GM23338 (cell line): ENCODE measurements around the gene CDC42SE1. TPM values are rescaled to one million over a fixed set of nuclear protein-coding genes. Genes with fewer than 3 reads are reported as not detected.

Experiments used
- ATAC-seq: fragments of 200-7000 bp; cut with Tn5 transposase; 3 replicates; pipeline ENCODE4 v1.9.1; 2020
- DNase-seq: peaks from one replicate; pipeline ENCODE4 v3.0.0-alpha.2; 2015; ENCODE audit warnings: low spot score
- H2AFZ ChIP-seq: fragments of 200-600 bp; sonication (generic); 2 replicates; pipeline ENCODE4 v1.8.0; 2016; ENCODE audit warnings: antibody characterized with exemption, mild to moderate bottlenecking, moderate library complexity
- H3F3A ChIP-seq: fragments of 200-600 bp; sonication (generic); replicated peaks from 2 replicates; pipeline ENCODE4 v1.8.0; 2017; ENCODE audit warnings: antibody characterized with exemption, mixed run types, low read depth
- H3K27ac ChIP-seq: fragments of 200-600 bp; sonication (generic); 2 replicates; pipeline ENCODE4 v1.6.1; 2016; ENCODE audit warnings: low read depth
- H3K27me3 ChIP-seq: fragments of 200-600 bp; sonication (generic); 2 replicates; pipeline ENCODE4 v1.8.0; 2016; ENCODE audit warnings: mild to moderate bottlenecking, mixed run types, moderate library complexity; ENCODE audit not compliant: insufficient read depth
- H3K36me3 ChIP-seq: fragments of 200-600 bp; sonication (generic); 2 replicates; pipeline ENCODE4 v1.8.0; 2016; ENCODE audit warnings: mild to moderate bottlenecking; ENCODE audit not compliant: insufficient read depth
- H3K4me1 ChIP-seq: fragments of 200-600 bp; sonication (generic); 2 replicates; pipeline ENCODE4 v1.8.0; 2016; ENCODE audit warnings: mild to moderate bottlenecking, moderate library complexity; ENCODE audit not compliant: insufficient read depth
- H3K4me2 ChIP-seq: fragments of 200-600 bp; sonication (generic); 2 replicates; pipeline ENCODE4 v1.7.1; 2017; ENCODE audit warnings: mixed run types
- H3K4me3 ChIP-seq: fragments of 200-600 bp; sonication (generic); 2 replicates; pipeline ENCODE4 v1.6.1; 2016; ENCODE audit warnings: mixed run types
- H3K79me2 ChIP-seq: fragments of 200-600 bp; sonication (generic); replicated peaks from 2 replicates; pipeline ENCODE4 v1.8.0; 2017; ENCODE audit warnings: mild to moderate bottlenecking; ENCODE audit not compliant: insufficient read depth
- H3K9me2 ChIP-seq: fragments of 200-600 bp; sonication (generic); 2 replicates; pipeline ENCODE4 v1.8.0; 2017; ENCODE audit not compliant: insufficient read depth
- H4K20me1 ChIP-seq: fragments of 200-600 bp; sonication (generic); replicated peaks from 2 replicates; pipeline ENCODE4 v1.8.0; 2017; ENCODE audit warnings: mild to moderate bottlenecking; ENCODE audit not compliant: insufficient read depth
- H3K27ac Mint-ChIP-seq: 2 replicates; pipeline ENCODE4 v1.8.0; 2020; ENCODE audit warnings: inconsistent platforms, mild to moderate bottlenecking, moderate library complexity, mixed read lengths
- H3K27me3 Mint-ChIP-seq: 3 replicates; pipeline ENCODE4 v1.8.0; 2022; ENCODE audit warnings: low read depth, mild to moderate bottlenecking, moderate library complexity, mixed read lengths, inconsistent platforms; ENCODE audit not compliant: insufficient read depth, poor library complexity
- H3K36me3 Mint-ChIP-seq: 3 replicates; pipeline ENCODE4 v1.8.0; 2021; ENCODE audit warnings: low read depth, mild to moderate bottlenecking, inconsistent platforms, moderate library complexity, mixed read lengths
- H3K4me1 Mint-ChIP-seq: 3 replicates; pipeline ENCODE4 v1.8.0; 2020; ENCODE audit warnings: mild to moderate bottlenecking, inconsistent platforms, mixed read lengths
- H3K4me3 Mint-ChIP-seq: 3 replicates; pipeline ENCODE4 v1.8.0; 2021; ENCODE audit warnings: moderate library complexity, mild to moderate bottlenecking, inconsistent platforms, mixed read lengths
- H3K9me3 Mint-ChIP-seq: 3 replicates; pipeline ENCODE4 v1.8.0; 2020; ENCODE audit warnings: moderate library complexity, mild to moderate bottlenecking, inconsistent platforms, mixed read lengths
- CREB1 ChIP-seq: fragments of 250-450 bp; sonication (Bioruptor Pico); IDR thresholded peaks from 2 replicates; pipeline ENCODE4 v1.5.0; 2020; ENCODE audit warnings: low read depth, mild to moderate bottlenecking, moderate library complexity
- EZH2 ChIP-seq: fragments of 200-600 bp; sonication (generic); IDR thresholded peaks from one replicate; pipeline ENCODE4 v1.8.0; 2017; ENCODE audit warnings: antibody characterized with exemption, mild to moderate bottlenecking, low read depth; ENCODE audit not compliant: unreplicated experiment
- EZH2phosphoT487 ChIP-seq: fragments of 200-600 bp; sonication (generic); IDR thresholded peaks from one replicate; pipeline ENCODE4 v1.8.1; 2018; ENCODE audit warnings: antibody characterized with exemption; ENCODE audit not compliant: unreplicated experiment
- JUNB ChIP-seq: IDR thresholded peaks from one replicate; pipeline ENCODE4 v1.6.1; 2016; ENCODE audit warnings: antibody characterized with exemption; ENCODE audit not compliant: unreplicated experiment
- POLR2AphosphoS5 ChIP-seq: IDR thresholded peaks from 2 replicates; pipeline ENCODE4 v1.6.1; 2016; ENCODE audit warnings: antibody characterized with exemption, low read depth
- ZNF331 ChIP-seq: fragments of 250-450 bp; sonication (Bioruptor Pico); IDR thresholded peaks from 2 replicates; pipeline ENCODE4 v1.5.0; 2020; ENCODE audit warnings: low read depth, mild to moderate bottlenecking, moderate library complexity
- polyA plus RNA-seq: library from polyadenylated mRNA; unstranded; fragments of >200 nt; fragmentation: Nextera tagmentation; extraction: Ambion mirVana; gene quantifications from 2 replicates; pipeline ENCODE4 v1.2.1, GENCODE V29; 2016
- total RNA-seq: library from RNA; depleted of rRNA; stranded (reverse); fragments of >200 nt; shearing (Covaris generic); gene quantifications from 2 replicates; pipeline ENCODE4 v1.2.3, GENCODE V29; 2014
- TF ChIP-seq, protein P1 (sequence below), 2 experiments: fragments of 200-600 bp in 1 of 2; sonication (generic) in 1 of 2; conservative IDR thresholded peaks; 2 replicates each; pipeline versions ENCODE4 v1.5.1 to v1.6.1; 2016 to 2017; ENCODE audit warnings: antibody characterized with exemption in 2 of 2, low read depth in 2 of 2, mild to moderate bottlenecking in 2 of 2, moderate library complexity in 1 of 2
- TF ChIP-seq, protein P2 (sequence below): IDR thresholded peaks from 2 replicates; pipeline ENCODE4 v1.6.1; 2016; ENCODE audit warnings: antibody characterized with exemption

CDC42SE1 gene
- total and polyA plus RNA-seq, 2 experiments from 2014 or later = 18.3 to 49.1 TPM

DNA sequence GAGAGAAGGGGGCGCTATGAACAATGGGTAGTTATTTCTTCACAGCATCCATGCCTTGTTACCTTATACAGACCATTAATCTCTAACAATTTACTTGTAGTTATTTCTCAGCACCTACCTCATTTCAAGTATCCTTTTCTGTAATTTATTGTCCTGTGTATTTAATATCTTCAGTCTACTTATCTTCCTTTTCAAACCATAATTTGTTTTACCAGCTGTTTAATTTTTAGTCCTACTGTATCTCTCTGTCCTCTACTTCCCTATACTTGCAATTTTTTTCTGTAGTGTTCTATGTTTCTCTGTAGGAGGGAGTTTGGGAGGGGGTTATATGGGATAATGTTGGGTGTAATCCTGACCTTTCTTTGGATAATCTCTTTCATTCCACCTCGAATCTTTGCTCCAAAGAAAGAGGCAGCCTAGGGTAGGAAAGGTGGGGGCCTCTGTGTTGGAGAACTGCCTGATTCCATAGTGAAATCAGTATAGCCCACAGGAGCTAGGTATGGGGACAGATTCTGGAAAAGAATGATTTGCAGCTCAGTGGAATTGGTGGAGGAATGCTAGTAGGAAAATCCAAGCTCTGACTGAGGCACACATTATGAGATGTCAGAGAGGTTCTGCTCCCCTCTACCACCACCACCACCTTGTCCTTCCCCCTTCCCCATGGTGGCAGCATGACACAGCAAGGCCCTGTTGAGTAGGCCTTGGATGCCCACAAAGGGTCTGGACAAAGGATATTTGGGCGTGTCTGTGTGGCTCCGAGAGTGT, 1.4 kb upstream of the CDC42SE1 start:
- Mint-ChIP-seq H3K27me3 (peaks cover 19% of the 10 kb centered on the region), H3K4me1 (peaks cover 46% of the 10 kb centered on the region), H3K4me3 (peak overlapping the region; percentile 90), H3K9me3 (no peaks in the 10 kb centered on the region), H3K27ac (peak overlapping the region; percentile 93), H3K36me3 (peaks cover 36% of the 10 kb centered on the region)
- Histone ChIP-seq H3K4me3 (peak overlapping the region; percentile 72), H3K27ac (peak overlapping the region; percentile 86), H3K9me2 (no peaks in the 10 kb centered on the region), H3K27me3 (no peaks in the 10 kb centered on the region), H2AFZ (0 out of 2 replicates have a peak overlapping the region, but pooled peaks have one; percentile 33), H3K36me3 (peaks cover 3% of the 10 kb centered on the region; the same call in 1 of the 2 replicates), H4K20me1 (peaks cover 19% of the 10 kb centered on the region), H3F3A (peaks cover 10% of the 10 kb centered on the region; the same call in 1 of the 2 replicates), H3K4me1 (peaks cover 29% of the 10 kb centered on the region), H3K4me2 (peak overlapping the region; percentile 87), H3K79me2 (peaks cover 90% of the 10 kb centered on the region)
- ATAC-seq (no peak), DNase-seq (no peak)
- TF ChIP-seq, protein P1, sequence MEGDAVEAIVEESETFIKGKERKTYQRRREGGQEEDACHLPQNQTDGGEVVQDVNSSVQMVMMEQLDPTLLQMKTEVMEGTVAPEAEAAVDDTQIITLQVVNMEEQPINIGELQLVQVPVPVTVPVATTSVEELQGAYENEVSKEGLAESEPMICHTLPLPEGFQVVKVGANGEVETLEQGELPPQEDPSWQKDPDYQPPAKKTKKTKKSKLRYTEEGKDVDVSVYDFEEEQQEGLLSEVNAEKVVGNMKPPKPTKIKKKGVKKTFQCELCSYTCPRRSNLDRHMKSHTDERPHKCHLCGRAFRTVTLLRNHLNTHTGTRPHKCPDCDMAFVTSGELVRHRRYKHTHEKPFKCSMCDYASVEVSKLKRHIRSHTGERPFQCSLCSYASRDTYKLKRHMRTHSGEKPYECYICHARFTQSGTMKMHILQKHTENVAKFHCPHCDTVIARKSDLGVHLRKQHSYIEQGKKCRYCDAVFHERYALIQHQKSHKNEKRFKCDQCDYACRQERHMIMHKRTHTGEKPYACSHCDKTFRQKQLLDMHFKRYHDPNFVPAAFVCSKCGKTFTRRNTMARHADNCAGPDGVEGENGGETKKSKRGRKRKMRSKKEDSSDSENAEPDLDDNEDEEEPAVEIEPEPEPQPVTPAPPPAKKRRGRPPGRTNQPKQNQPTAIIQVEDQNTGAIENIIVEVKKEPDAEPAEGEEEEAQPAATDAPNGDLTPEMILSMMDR (conservative IDR thresholded peaks at IDR 0.05; ENCODE audit: low read depth in 2 of 2) = peak in 1 of 2 experiments; percentile 24; a peak in 1 of 4 replicates
- TF ChIP-seq EZH2 (no peak), CREB1 (no peak), EZH2phosphoT487 (no peak), JUNB (no peak)

DNA sequence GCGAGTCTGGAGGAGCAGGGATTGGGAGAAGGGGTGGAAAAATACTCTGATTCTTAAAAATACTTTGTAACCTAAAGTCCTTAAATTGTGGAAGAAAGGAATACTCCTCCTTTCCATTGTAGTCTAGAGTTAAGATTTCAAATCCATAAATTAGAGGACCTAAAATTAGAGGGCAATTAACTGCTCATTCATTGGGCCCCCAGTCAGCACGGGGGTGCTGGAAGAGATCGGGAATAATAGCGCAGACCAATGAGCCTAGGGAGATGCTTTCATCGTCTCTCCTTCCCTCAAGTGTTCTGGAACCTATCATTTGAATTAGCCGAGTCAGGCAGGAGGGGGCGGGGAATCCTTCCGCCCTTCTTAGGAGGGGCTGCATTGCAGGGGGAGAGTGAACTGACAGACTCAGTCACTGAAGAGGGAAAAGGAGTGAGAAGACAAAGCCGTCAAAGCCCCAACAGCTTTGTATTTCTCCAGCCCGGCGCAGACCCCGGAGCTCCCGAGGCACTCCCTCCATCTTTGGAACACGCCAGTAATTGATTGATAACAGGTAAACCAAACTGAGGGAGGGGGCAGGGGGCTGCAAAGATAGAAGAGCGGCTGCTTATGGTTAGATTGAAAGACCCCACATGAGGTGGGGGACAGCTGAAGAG, 710 bp upstream of the CDC42SE1 start, which contains the start of gene MLLT11:
Gene MLLT11 (plus strand): TSS at position 391 of the 650 bp plus-strand sequence. CDS start 6,828 bp downstream, outside the sequence.
- Histone ChIP-seq H3K4me1 (peaks cover 29% of the 10 kb centered on the region), H4K20me1 (peaks cover 19% of the 10 kb centered on the region), H3K27ac (peak within 1 kb of the TSS; percentile 86), H3K79me2 (peaks cover 87% of the 10 kb centered on the region), H3K36me3 (peaks cover 8% of the 10 kb centered on the region), H3F3A (peaks cover 17% of the 10 kb centered on the region; the same call in 1 of the 2 replicates), H3K4me3 (peak within 1 kb of the TSS; percentile 72), H3K9me2 (no peaks in the 10 kb centered on the region), H3K27me3 (no peaks in the 10 kb centered on the region), H3K4me2 (peak within 1 kb of the TSS; percentile 87), H2AFZ (peak within 1 kb of the TSS; percentile 72; the same call in 1 of the 2 replicates)
- H3K36me3 Mint-ChIP-seq = peaks cover 39% of the 10 kb centered on the region
- H3K4me3 Mint-ChIP-seq = peak within 1 kb of the TSS; percentile 90
- ATAC-seq (peak; percentile 68), DNase-seq (peak; percentile 94)
- no peaks in the 10 kb centered on the region for H3K9me3 Mint-ChIP-seq
- TF ChIP-seq, protein P2, sequence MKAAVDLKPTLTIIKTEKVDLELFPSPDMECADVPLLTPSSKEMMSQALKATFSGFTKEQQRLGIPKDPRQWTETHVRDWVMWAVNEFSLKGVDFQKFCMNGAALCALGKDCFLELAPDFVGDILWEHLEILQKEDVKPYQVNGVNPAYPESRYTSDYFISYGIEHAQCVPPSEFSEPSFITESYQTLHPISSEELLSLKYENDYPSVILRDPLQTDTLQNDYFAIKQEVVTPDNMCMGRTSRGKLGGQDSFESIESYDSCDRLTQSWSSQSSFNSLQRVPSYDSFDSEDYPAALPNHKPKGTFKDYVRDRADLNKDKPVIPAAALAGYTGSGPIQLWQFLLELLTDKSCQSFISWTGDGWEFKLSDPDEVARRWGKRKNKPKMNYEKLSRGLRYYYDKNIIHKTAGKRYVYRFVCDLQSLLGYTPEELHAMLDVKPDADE = 0 out of 2 replicates have a peak, but pooled peaks have one; percentile 32
- TF ChIP-seq CREB1 (no peak), POLR2AphosphoS5 (peak; percentile 79), ZNF331 (no peak)
- H3K27ac Mint-ChIP-seq = peak within 1 kb of the TSS; percentile 93
- H3K4me1 Mint-ChIP-seq = peaks cover 48% of the 10 kb centered on the region
- peaks cover 19% of the 10 kb centered on the region for H3K27me3 Mint-ChIP-seq
